GM23338 (cell line): ENCODE results near the gene WWP2. TPM values are rescaled to one million over a fixed set of nuclear protein-coding genes. Genes with fewer than 3 reads are reported as not detected.

ENCODE experiments used
- ATAC-seq: fragments of 200-7000 bp; cut with Tn5 transposase; 3 replicates; pipeline ENCODE4 v1.9.1; 2020
- DNase-seq: peaks from one replicate; pipeline ENCODE4 v3.0.0-alpha.2; 2015; ENCODE audit warnings: low spot score
- H2AFZ ChIP-seq: fragments of 200-600 bp; sonication (generic); 2 replicates; pipeline ENCODE4 v1.8.0; 2016; ENCODE audit warnings: antibody characterized with exemption, mild to moderate bottlenecking, moderate library complexity
- H3F3A ChIP-seq: fragments of 200-600 bp; sonication (generic); replicated peaks from 2 replicates; pipeline ENCODE4 v1.8.0; 2017; ENCODE audit warnings: antibody characterized with exemption, mixed run types, low read depth
- H3K27ac ChIP-seq: fragments of 200-600 bp; sonication (generic); 2 replicates; pipeline ENCODE4 v1.6.1; 2016; ENCODE audit warnings: low read depth
- H3K27me3 ChIP-seq: fragments of 200-600 bp; sonication (generic); 2 replicates; pipeline ENCODE4 v1.8.0; 2016; ENCODE audit warnings: mild to moderate bottlenecking, mixed run types, moderate library complexity; ENCODE audit not compliant: insufficient read depth
- H3K36me3 ChIP-seq: fragments of 200-600 bp; sonication (generic); 2 replicates; pipeline ENCODE4 v1.8.0; 2016; ENCODE audit warnings: mild to moderate bottlenecking; ENCODE audit not compliant: insufficient read depth
- H3K4me1 ChIP-seq: fragments of 200-600 bp; sonication (generic); 2 replicates; pipeline ENCODE4 v1.8.0; 2016; ENCODE audit warnings: mild to moderate bottlenecking, moderate library complexity; ENCODE audit not compliant: insufficient read depth
- H3K4me2 ChIP-seq: fragments of 200-600 bp; sonication (generic); 2 replicates; pipeline ENCODE4 v1.7.1; 2017; ENCODE audit warnings: mixed run types
- H3K4me3 ChIP-seq: fragments of 200-600 bp; sonication (generic); 2 replicates; pipeline ENCODE4 v1.6.1; 2016; ENCODE audit warnings: mixed run types
- H3K79me2 ChIP-seq: fragments of 200-600 bp; sonication (generic); replicated peaks from 2 replicates; pipeline ENCODE4 v1.8.0; 2017; ENCODE audit warnings: mild to moderate bottlenecking; ENCODE audit not compliant: insufficient read depth
- H3K9me2 ChIP-seq: fragments of 200-600 bp; sonication (generic); 2 replicates; pipeline ENCODE4 v1.8.0; 2017; ENCODE audit not compliant: insufficient read depth
- H4K20me1 ChIP-seq: fragments of 200-600 bp; sonication (generic); replicated peaks from 2 replicates; pipeline ENCODE4 v1.8.0; 2017; ENCODE audit warnings: mild to moderate bottlenecking; ENCODE audit not compliant: insufficient read depth
- H3K27ac Mint-ChIP-seq: 2 replicates; pipeline ENCODE4 v1.8.0; 2020; ENCODE audit warnings: inconsistent platforms, mild to moderate bottlenecking, moderate library complexity, mixed read lengths
- H3K27me3 Mint-ChIP-seq: 3 replicates; pipeline ENCODE4 v1.8.0; 2022; ENCODE audit warnings: low read depth, mild to moderate bottlenecking, moderate library complexity, mixed read lengths, inconsistent platforms; ENCODE audit not compliant: insufficient read depth, poor library complexity
- H3K36me3 Mint-ChIP-seq: 3 replicates; pipeline ENCODE4 v1.8.0; 2021; ENCODE audit warnings: low read depth, mild to moderate bottlenecking, inconsistent platforms, moderate library complexity, mixed read lengths
- H3K4me1 Mint-ChIP-seq: 3 replicates; pipeline ENCODE4 v1.8.0; 2020; ENCODE audit warnings: mild to moderate bottlenecking, inconsistent platforms, mixed read lengths
- H3K4me3 Mint-ChIP-seq: 3 replicates; pipeline ENCODE4 v1.8.0; 2021; ENCODE audit warnings: moderate library complexity, mild to moderate bottlenecking, inconsistent platforms, mixed read lengths
- H3K9me3 Mint-ChIP-seq: 3 replicates; pipeline ENCODE4 v1.8.0; 2020; ENCODE audit warnings: moderate library complexity, mild to moderate bottlenecking, inconsistent platforms, mixed read lengths
- CREB1 ChIP-seq: fragments of 250-450 bp; sonication (Bioruptor Pico); IDR thresholded peaks from 2 replicates; pipeline ENCODE4 v1.5.0; 2020; ENCODE audit warnings: low read depth, mild to moderate bottlenecking, moderate library complexity
- CTCF ChIP-seq, 2 experiments: fragments of 200-600 bp in 1 of 2; sonication (generic) in 1 of 2; conservative IDR thresholded peaks; 2 replicates each; pipeline versions ENCODE4 v1.5.1 to v1.6.1; 2016 to 2017; ENCODE audit warnings: antibody characterized with exemption in 2 of 2, low read depth in 2 of 2, mild to moderate bottlenecking in 2 of 2, moderate library complexity in 1 of 2
- ETS1 ChIP-seq: IDR thresholded peaks from 2 replicates; pipeline ENCODE4 v1.6.1; 2016; ENCODE audit warnings: antibody characterized with exemption
- EZH2 ChIP-seq: fragments of 200-600 bp; sonication (generic); IDR thresholded peaks from one replicate; pipeline ENCODE4 v1.8.0; 2017; ENCODE audit warnings: antibody characterized with exemption, mild to moderate bottlenecking, low read depth; ENCODE audit not compliant: unreplicated experiment
- EZH2phosphoT487 ChIP-seq: fragments of 200-600 bp; sonication (generic); IDR thresholded peaks from one replicate; pipeline ENCODE4 v1.8.1; 2018; ENCODE audit warnings: antibody characterized with exemption; ENCODE audit not compliant: unreplicated experiment
- JUNB ChIP-seq: IDR thresholded peaks from one replicate; pipeline ENCODE4 v1.6.1; 2016; ENCODE audit warnings: antibody characterized with exemption; ENCODE audit not compliant: unreplicated experiment
- NANOG ChIP-seq: IDR thresholded peaks from 2 replicates; pipeline ENCODE4 v1.6.1; 2016; ENCODE audit warnings: antibody characterized with exemption, borderline replicate concordance
- POLR2AphosphoS5 ChIP-seq: IDR thresholded peaks from 2 replicates; pipeline ENCODE4 v1.6.1; 2016; ENCODE audit warnings: antibody characterized with exemption, low read depth
- REST ChIP-seq: IDR thresholded peaks from one replicate; pipeline ENCODE4 v1.6.1; 2018; ENCODE audit warnings: antibody characterized with exemption; ENCODE audit not compliant: unreplicated experiment
- STAT1 ChIP-seq: IDR thresholded peaks from one replicate; pipeline ENCODE4 v1.6.1; 2016; ENCODE audit warnings: antibody characterized with exemption; ENCODE audit not compliant: unreplicated experiment
- ZNF114 ChIP-seq: fragments of 250-450 bp; sonication (Bioruptor Pico); IDR thresholded peaks from 2 replicates; pipeline ENCODE4 v1.5.0; 2020; ENCODE audit warnings: mild to moderate bottlenecking, moderate library complexity
- ZNF331 ChIP-seq: fragments of 250-450 bp; sonication (Bioruptor Pico); IDR thresholded peaks from 2 replicates; pipeline ENCODE4 v1.5.0; 2020; ENCODE audit warnings: low read depth, mild to moderate bottlenecking, moderate library complexity
- ZNF462 ChIP-seq: fragments of 250-450 bp; sonication (Bioruptor Pico); IDR thresholded peaks from 2 replicates; pipeline ENCODE4 v1.5.0; 2020; ENCODE audit warnings: mild to moderate bottlenecking, moderate library complexity
- polyA plus RNA-seq: library from polyadenylated mRNA; unstranded; fragments of >200 nt; fragmentation: Nextera tagmentation; extraction: Ambion mirVana; gene quantifications from 2 replicates; pipeline ENCODE4 v1.2.1, GENCODE V29; 2016
- total RNA-seq: library from RNA; depleted of rRNA; stranded (reverse); fragments of >200 nt; shearing (Covaris generic); gene quantifications from 2 replicates; pipeline ENCODE4 v1.2.3, GENCODE V29; 2014

The WWP2 gene
- total and polyA plus RNA-seq, 2 experiments from 2014 or later: 12.3 to 35.5 TPM

- no peak overlapping the region for H3K4me3 ChIP-seq
- Mint-ChIP-seq H3K27me3 (peaks cover 5% of the 10 kb centered on the region), H3K27ac (no peak overlapping the region), H3K4me1 (peaks cover 3% of the 10 kb centered on the region; the same call in 1 of the 3 replicates), H3K36me3 (peaks cover 20% of the 10 kb centered on the region), H3K9me3 (peaks cover 11% of the 10 kb centered on the region), H3K4me3 (no peak overlapping the region)
- peaks cover 14% of the 10 kb centered on the region; the same call in 1 of the 2 replicates for H4K20me1 ChIP-seq
- ATAC-seq (no peak), DNase-seq (no peak)
- no peak overlapping the region for H2AFZ ChIP-seq
- no peak overlapping the region for H3K4me2 ChIP-seq
- H3K36me3 ChIP-seq: no peaks in the 10 kb centered on the region
- H3K79me2 ChIP-seq: peaks cover 81% of the 10 kb centered on the region
- H3K27me3 ChIP-seq: no peaks in the 10 kb centered on the region
- no peaks in the 10 kb centered on the region for H3F3A ChIP-seq
- H3K9me2 ChIP-seq: no peaks in the 10 kb centered on the region
- TF ChIP-seq POLR2AphosphoS5 (no peak), EZH2phosphoT487 (no peak), STAT1 (no peak), REST (no peak), EZH2 (no peak), ZNF114 (CRISPR knock-in tag) (no peak), CTCF (conservative IDR thresholded peaks at IDR 0.05; ENCODE audit: low read depth in 2 of 2) (no peak), NANOG (no peak), JUNB (no peak), ETS1 (no peak), ZNF331 (CRISPR knock-in tag) (no peak), CREB1 (CRISPR knock-in tag) (no peak), ZNF462 (CRISPR knock-in tag) (no peak)
- H3K27ac ChIP-seq: no peak overlapping the region
- peaks cover 4% of the 10 kb centered on the region; the same call in 1 of the 2 replicates for H3K4me1 ChIP-seq
Measured at GRCh38 chr16:69771651-69771967, 9.5 kb downstream of the WWP2 start.
